HTERT RPE-1 (cell line): ENCODE data around the gene GIT2.
"Not testable (repeated sequence)": the region's sequence is repeated elsewhere in the genome, so short reads cannot be mapped to it uniquely, and the experiment has no call there.

Experiments
- in situ Hi-C: fragments of 300-500 bp; cut with MboI; formaldehyde crosslinking; loops from 4 replicates; pipeline ENCODE4 v1.14.3; 2020; ENCODE audit warnings: low sequenced_read_pairs

GIT2 gene

GRCh38 chr12:109925185-109925840 is 70.9 kb downstream of the GIT2 start:
- in situ Hi-C loops: no loop called here

GRCh38 chr12:109923481-109924245 is 72.5 kb downstream of the GIT2 start:
- in situ Hi-C loops: no loop called here

- in situ Hi-C loops: no loop called here
These were observed 73.1 kb downstream of the GIT2 start for GRCh38 chr12:109923038-109923437.

- in situ Hi-C loops: no loop called here
These were observed 74.2 kb downstream of the GIT2 start for GRCh38 chr12:109921982-109922381.

GRCh38 chr12:109920261-109920780 is 75.8 kb downstream of the GIT2 start:
- in situ Hi-C loops: no loop called here

- in situ Hi-C loops: no loop called here
These were observed 76.7 kb downstream of the GIT2 start for GRCh38 chr12:109919456-109919855.

GRCh38 chr12:109916045-109916444 is 80.1 kb downstream of the GIT2 start:
- in situ Hi-C loops: no loop called here

GRCh38 chr12:109915171-109916040 is 80.8 kb downstream of the GIT2 start:
- in situ Hi-C loops: no loop called here

GRCh38 chr12:109914461-109914860 is 81.7 kb downstream of the GIT2 start:
- in situ Hi-C loops: no loop called here

GRCh38 chr12:109912855-109913321 is 83.3 kb downstream of the GIT2 start:
- in situ Hi-C loops: no loop called here

GRCh38 chr12:109910969-109911348 is 85.2 kb downstream of the GIT2 start:
- in situ Hi-C loops: no loop called here

GRCh38 chr12:109910254-109910968 is 85.8 kb downstream of the GIT2 start:
- in situ Hi-C loops: no loop called here

GRCh38 chr12:109905301-109905700 is 90.9 kb downstream of the GIT2 start:
- in situ Hi-C loops: no loop called here

- in situ Hi-C loops: no loop called here
These were observed 93.2 kb downstream of the GIT2 start for GRCh38 chr12:109902891-109903418.

GRCh38 chr12:109900752-109901580 is 95.2 kb downstream of the GIT2 start:
- in situ Hi-C loops: no loop called here

GRCh38 chr12:109899783-109900751 is 96.1 kb downstream of the GIT2 start, which contains the start of gene TCHP:
TSS of gene TCHP (plus strand) at chr12:109900274. CDS start at chr12:109903027, 2,753 bp downstream.
- in situ Hi-C loops: no loop called here

GRCh38 chr12:109899345-109899744 is 96.8 kb downstream of the GIT2 start:
- in situ Hi-C loops: not testable (repeated sequence)

GRCh38 chr12:109897029-109897428 is 99.1 kb downstream of the GIT2 start:
- in situ Hi-C loops: no loop called here
